AG10803 (cell line): ENCODE data around the gene GPRC5D.

Source experiments
- DNase-seq: peaks from one replicate; pipeline ENCODE4 v3.0.0; 2010; ENCODE audit warnings: low read depth
- H3K4me3 ChIP-seq: 2 replicates; pipeline ENCODE4 v1.5.1; 2011; ENCODE audit warnings: mild to moderate bottlenecking, low read length, control low read depth
- CTCF ChIP-seq: conservative IDR thresholded peaks from 2 replicates; pipeline ENCODE4 v1.5.1; 2011; ENCODE audit warnings: mild to moderate bottlenecking, low read length, control low read depth, inconsistent platforms

The GPRC5D gene

GRCh38 chr12:12946686-12947355 lies 5.1 kb downstream of the GPRC5D start:
- peak; percentile 63 for DNase-seq
- H3K4me3 ChIP-seq: no peak overlapping the region
- no peak for TF ChIP-seq CTCF

DNA sequence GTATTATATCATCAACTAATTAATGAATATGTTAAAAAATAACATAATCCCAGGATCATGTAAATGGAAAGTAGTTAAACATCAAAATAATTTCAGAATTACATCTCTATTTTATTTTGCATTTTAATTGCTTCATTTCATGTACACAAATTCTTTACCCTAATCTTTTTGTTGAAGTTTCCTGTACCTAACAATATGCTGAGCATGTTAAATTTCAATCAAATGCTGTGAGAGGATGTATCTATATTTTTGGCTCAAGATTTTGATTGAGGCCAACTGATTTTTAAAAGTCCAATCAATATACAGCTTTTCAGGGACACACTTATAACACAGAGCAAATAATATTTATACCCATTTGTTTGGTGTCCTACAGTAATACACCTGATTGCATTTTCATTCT lies 6.4 kb downstream of the GPRC5D start:
- no peak for DNase-seq
- no peak overlapping the region for H3K4me3 ChIP-seq
- TF ChIP-seq CTCF: no peak

DNA sequence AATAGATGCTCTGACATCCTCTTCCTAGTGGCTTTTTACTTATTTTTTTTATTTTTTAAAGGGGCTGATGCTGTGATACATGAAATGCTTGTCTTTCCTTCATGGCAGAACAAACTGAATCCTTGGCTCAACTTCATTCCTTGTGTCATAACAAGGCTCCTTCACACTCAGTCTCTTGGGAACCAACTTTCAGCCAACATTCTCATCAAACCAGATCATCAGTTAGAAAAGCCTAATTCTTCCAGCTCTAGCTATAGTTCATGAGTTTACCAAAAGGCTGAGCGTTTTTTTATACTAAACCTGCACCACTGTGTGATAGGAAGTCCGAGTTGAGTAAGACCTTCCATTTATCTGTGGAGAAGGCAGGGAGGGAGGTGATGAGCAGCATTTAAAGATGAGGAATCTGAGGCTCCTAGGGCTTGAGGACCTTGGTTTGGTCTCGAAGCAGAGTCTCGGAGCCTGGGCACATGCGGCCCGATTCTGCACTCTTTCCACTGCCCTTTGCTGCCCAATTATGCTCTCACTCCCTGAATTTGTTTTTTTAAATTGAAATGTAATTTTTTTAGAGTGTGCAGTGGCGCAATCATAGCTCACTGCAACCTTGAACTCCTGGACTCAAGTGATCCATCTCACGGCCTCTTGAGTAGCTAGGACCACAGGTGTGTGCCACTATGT lies 8.2 kb downstream of the GPRC5D start:
- H3K4me3 ChIP-seq: no peak overlapping the region
- no peak for TF ChIP-seq CTCF
- peak; percentile 82 for DNase-seq

- TF ChIP-seq CTCF: no peak
- H3K4me3 ChIP-seq: no peak overlapping the region
- DNase-seq: no peak
Observed at GRCh38 chr12:12941450-12942350, 10.3 kb downstream of the GPRC5D start.

GRCh38 chr12:12939888-12940287 lies 12.1 kb downstream of the GPRC5D start:
- no peak for DNase-seq
- no peak for TF ChIP-seq CTCF
- no peak overlapping the region for H3K4me3 ChIP-seq

GRCh38 chr12:12938541-12938940 lies 13.4 kb downstream of the GPRC5D start:
- TF ChIP-seq CTCF: no peak
- no peak for DNase-seq
- H3K4me3 ChIP-seq: no peak overlapping the region
